DMS114 treated with DMSO at 0.1 percent for 48 hours (cell line): ENCODE measurements around the gene C6orf132.
A peak's percentile ranks its signal among the peaks of the same experiment; 100 is the strongest.

Experiments used
- DNase-seq: peaks from one replicate; lab custom pipeline; 2025; ENCODE audit not compliant: unreplicated experiment; lab: John Stamatoyannopoulos, UW

C6orf132 gene

GRCh38 chr6:42105156-42105648, 37.2 kb downstream of the C6orf132 start:
- no peak for DNase-seq

- DNase-seq, result no peak
Measured at GRCh38 chr6:42104804-42105125, 37.7 kb downstream of the C6orf132 start.

DNA sequence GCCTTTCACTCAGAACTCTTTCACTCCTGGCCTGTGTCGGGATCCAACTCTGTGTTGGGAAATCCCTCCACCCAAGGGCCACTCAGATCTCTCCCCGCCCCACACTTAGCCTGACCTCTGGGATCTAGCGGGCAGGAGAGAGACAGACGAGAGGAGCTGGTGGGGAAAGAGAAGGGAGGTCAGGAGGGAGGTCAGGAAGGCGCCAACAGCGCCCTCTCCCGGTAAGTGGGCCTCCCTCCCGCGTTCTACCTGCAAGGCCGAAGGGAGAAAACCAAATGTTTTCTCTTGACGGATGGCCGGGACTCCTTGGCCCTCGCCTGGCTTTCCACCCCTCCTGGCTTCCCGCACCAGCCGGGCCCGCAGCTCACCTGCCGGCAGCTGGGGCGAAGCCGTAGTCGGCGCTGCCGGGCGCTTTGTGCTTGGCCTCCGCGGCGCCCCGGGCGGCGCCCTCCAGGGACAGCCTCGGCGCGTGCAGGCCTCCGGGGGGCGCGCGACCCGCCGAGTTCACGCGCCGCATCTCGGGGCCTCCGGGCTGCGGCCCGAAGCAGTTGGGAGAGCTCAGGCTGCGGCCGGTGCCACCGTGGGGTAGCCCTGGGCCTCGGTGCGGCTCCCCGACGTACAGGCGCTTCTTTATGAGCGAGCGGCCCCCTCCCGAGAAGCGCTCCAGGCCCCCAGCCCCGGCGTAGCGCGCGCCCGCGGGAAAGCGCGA, 38.2 kb downstream of the C6orf132 start:
- no peak for DNase-seq

DNA sequence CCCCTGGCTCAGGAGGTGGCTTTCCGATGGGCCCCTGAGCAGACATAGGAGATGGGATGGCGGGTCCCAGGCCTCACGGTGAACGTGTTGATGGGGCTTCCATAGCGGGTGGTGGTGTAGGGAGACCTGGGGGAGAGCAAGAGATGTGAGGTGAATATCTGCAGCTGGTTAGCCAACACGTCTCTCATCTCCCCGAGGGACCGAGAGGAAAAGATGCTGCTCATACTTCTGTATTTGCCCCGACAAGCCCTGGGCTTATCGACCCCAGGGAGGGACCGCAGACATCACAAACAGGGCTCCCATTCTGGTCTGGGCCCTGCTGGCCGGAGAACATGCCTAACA, 38.7 kb downstream of the C6orf132 start:
- DNase-seq, result no peak

DNA sequence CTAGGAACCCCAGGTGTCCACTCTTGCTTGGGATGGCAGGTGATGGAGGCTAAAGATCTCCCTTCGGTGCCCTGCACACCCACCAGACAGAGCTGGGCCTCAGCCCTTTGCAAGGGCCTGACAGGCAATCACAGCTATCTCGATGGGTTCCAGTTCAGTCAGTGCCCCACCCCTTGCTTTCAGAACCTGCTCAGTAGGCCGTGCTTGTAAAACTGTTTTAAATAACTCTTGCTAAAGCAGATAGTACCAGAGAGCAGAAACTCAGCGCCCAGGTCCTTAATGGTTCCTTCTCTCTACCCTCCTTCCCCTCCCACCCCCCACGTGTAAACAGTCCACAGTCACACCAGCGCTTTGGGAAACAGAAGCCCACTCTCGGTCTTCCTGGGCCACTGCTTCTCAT, 39.2 kb downstream of the C6orf132 start:
- no peak for DNase-seq

- no peak for DNase-seq
Measured at GRCh38 chr6:42101186-42101657, 41.2 kb downstream of the C6orf132 start.

- no peak for DNase-seq
Measured at GRCh38 chr6:42100029-42100901, 42.2 kb downstream of the C6orf132 start.

GRCh38 chr6:42099340-42100028, 42.9 kb downstream of the C6orf132 start:
- DNase-seq, result no peak

GRCh38 chr6:42095776-42096541, 46.5 kb downstream of the C6orf132 start:
- no peak for DNase-seq

- no peak for DNase-seq
Measured at GRCh38 chr6:42095094-42095493, 47.3 kb downstream of the C6orf132 start.

GRCh38 chr6:42093582-42094329, 48.7 kb downstream of the C6orf132 start:
- no peak for DNase-seq

- DNase-seq, result no peak
Measured at GRCh38 chr6:42091718-42092023, 50.7 kb downstream of the C6orf132 start.

- DNase-seq, result no peak
Measured at GRCh38 chr6:42090819-42091717, 51.4 kb downstream of the C6orf132 start.

DNA sequence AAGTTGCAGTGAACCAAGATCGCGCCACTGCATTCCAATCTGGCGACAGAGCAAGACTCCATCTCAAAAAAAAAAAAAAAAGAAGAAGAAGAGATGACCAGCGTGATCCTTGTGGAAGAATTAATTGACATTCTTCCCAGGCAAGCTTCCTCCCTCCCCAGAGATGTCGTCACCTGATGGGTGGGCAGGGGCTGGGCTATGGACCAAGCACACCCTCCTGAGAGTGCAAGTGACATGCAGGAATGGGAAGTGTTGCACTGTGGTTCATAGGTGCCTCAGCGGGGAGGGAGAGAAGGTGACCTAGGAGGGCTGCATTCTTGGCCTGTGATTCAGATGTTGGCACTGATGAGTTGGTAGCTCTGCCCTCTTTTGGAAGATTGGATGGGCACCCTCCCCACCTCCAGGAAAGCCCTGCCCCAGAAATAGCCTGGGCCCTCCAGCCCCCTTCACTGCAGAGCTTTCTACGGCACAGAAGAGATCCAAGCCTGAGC, 54.3 kb downstream of the C6orf132 start:
- no peak for DNase-seq

DNA sequence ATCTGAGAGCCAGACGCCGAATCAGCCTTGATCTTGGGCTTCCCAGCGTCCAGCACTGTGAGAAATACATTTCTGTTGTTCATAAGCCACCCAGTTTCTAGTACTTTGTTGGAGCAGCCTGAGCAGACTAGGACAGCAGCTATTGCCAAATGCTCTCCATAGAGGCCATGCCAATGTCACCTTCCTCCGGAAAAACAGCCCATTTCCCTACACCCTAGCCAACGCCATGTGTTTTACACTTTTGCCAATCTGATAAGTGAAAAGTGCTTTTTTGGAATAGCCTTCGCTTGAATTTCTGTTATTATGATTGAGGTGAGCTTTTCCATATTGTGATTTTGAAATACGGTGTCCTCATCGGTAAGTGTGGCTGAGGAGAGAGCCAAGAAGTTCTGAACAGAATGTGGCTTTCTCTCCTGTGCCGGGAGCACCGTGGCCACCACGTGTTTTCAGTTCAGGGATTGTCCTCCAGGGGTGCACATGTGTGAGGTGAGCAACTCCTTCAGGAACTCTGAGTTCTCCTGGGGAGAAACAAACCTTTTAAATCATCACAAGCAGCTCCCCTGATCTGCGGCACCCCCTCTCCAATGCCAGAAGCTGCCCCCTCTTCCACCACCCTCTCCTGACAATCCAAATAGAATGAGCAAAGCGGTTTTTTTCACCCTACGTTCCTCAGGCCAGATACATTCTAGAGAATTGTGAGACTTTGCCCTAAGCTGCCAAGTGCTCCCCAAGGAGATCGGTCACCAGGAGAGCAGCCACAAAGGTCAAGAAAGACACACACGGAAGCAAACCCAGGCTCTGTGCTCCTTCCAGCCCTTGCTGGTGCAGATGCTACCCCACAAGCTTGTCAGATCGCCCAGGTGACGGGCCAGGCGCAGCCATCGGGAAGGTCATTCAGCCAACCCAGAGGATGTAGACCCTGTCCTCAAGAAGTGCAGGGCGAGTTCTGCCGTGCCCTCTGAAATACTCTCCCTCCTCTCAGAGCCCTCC, 56.1 kb downstream of the C6orf132 start:
- DNase-seq, result no peak

GRCh38 chr6:42084889-42085288, 57.5 kb downstream of the C6orf132 start:
- peak; percentile 19 for DNase-seq

GRCh38 chr6:42083530-42083929, 58.9 kb downstream of the C6orf132 start:
- no peak for DNase-seq

GRCh38 chr6:42079941-42080464, 62.4 kb downstream of the C6orf132 start:
- no peak for DNase-seq
